A549 (cell line): ENCODE measurements around the gene SPEN. TPM values are rescaled to one million over a fixed set of nuclear protein-coding genes. Genes with fewer than 3 reads are reported as not detected.

Experiments
- ATAC-seq, 2 experiments: fragments of 200-7000 bp in 1 of 2; fragments of >200 bp in 1 of 2; cut with Nextera tagmentation in 1 of 2; cut with Tn5 transposase in 1 of 2; 3 replicates each; pipeline versions ENCODE4 v1.8.0 to v1.9.1; 2018 to 2020; ENCODE audit warnings: mild to moderate bottlenecking in 1 of 2, moderate library complexity in 1 of 2
- CTCF ChIA-PET: fragments of 300-600 bp; sonication (Branson Sonifier 250); formaldehyde crosslinking; extraction: SDS; loops from one replicate; lab custom pipeline; 2021; ENCODE audit warnings: antibody characterized with exemption, inconsistent platforms; lab: Yijun Ruan, JAX
- POLR2A ChIA-PET: fragments of 350-600 bp; formaldehyde crosslinking; extraction: SDS; loops from one replicate; lab custom pipeline; 2021; ENCODE audit warnings: antibody characterized with exemption, inconsistent platforms; lab: Yijun Ruan, JAX
- DNase-seq, 2 experiments: peaks; one replicate each; pipeline versions ENCODE4 v3.0.0 to v3.0.0-alpha.2; 2011 to 2016; ENCODE audit warnings: low read depth in 1 of 2, low spot score in 1 of 2
- FAIRE-seq: peaks from 2 replicates; lab custom pipeline; 2011; peaks lifted over from hg19 to GRCh38; lab: Jason Lieb, UNC
- H3K27ac ChIP-seq, 2 experiments: fragments of >200 bp; sonication (Bioruptor Twin); formaldehyde crosslinking; 3 replicates each; pipeline ENCODE4 v1.5.1; 2016 to 2017
- H3K4me1 ChIP-seq: fragments of >200 bp; sonication (Bioruptor Twin); formaldehyde crosslinking; 3 replicates; pipeline ENCODE4 v1.6.1; 2016
- H3K4me2 ChIP-seq: fragments of >200 bp; sonication (Bioruptor Twin); formaldehyde crosslinking; 3 replicates; pipeline ENCODE4 v1.6.1; 2016
- H3K4me3 ChIP-seq: fragments of >200 bp; sonication (Bioruptor Twin); formaldehyde crosslinking; 3 replicates; pipeline ENCODE4 v1.5.1; 2016
- H3K9me3 ChIP-seq: fragments of >200 bp; sonication (Bioruptor Twin); formaldehyde crosslinking; 3 replicates; pipeline ENCODE4 v1.6.1; 2016
- BCL3 ChIP-seq: fragments of >200 bp; sonication (Bioruptor Twin); formaldehyde crosslinking; IDR thresholded peaks from 3 replicates; pipeline ENCODE4 v1.6.1; 2016
- BHLHE40 ChIP-seq: IDR thresholded peaks from 2 replicates; pipeline ENCODE4 v1.6.1; 2012; ENCODE audit warnings: low read depth, low read length, inconsistent platforms
- CBX2 ChIP-seq: fragments of 200-600 bp; sonication (generic); IDR thresholded peaks from 2 replicates; pipeline ENCODE4 v1.6.1; 2016; ENCODE audit warnings: low read depth, mild to moderate bottlenecking, borderline replicate concordance
- CBX8 ChIP-seq: fragments of 200-600 bp; sonication (generic); IDR thresholded peaks from 2 replicates; pipeline ENCODE4 v1.6.1; 2016
- CEBPB ChIP-seq, 2 experiments: fragments of >200 bp in 1 of 2; sonication (Bioruptor Twin) in 1 of 2; formaldehyde crosslinking in 1 of 2; IDR thresholded peaks; 2 replicates each; pipeline ENCODE4 v1.6.1; 2012 to 2016
- CHD2 ChIP-seq: fragments of 150-350 bp; IDR thresholded peaks from 2 replicates; pipeline ENCODE4 v1.6.1; 2014; ENCODE audit warnings: low read length; ENCODE audit not compliant: partially characterized antibody
- CTCF ChIP-seq: fragments of >200 bp; sonication (Bioruptor Twin); formaldehyde crosslinking; IDR thresholded peaks from 3 replicates; pipeline ENCODE4 v1.5.1; 2016
- E2F6 ChIP-seq: IDR thresholded peaks from 2 replicates; pipeline ENCODE4 v1.6.1; 2012; ENCODE audit warnings: low read depth, borderline replicate concordance
- EHF ChIP-seq: fragments of 250-450 bp; sonication (Bioruptor Pico); IDR thresholded peaks from 2 replicates; pipeline ENCODE4 v1.5.0; 2020; ENCODE audit warnings: mild to moderate bottlenecking
- EHMT2 ChIP-seq: fragments of 200-600 bp; sonication (generic); IDR thresholded peaks from 2 replicates; pipeline ENCODE4 v1.6.1; 2016; ENCODE audit warnings: antibody characterized with exemption, low read depth, mild to moderate bottlenecking, moderate library complexity
- ELK1 ChIP-seq: fragments of 150-350 bp; IDR thresholded peaks from 2 replicates; pipeline ENCODE4 v1.6.1; 2014; ENCODE audit warnings: low read depth, mild to moderate bottlenecking, low read length
- FOSL2 ChIP-seq, 2 experiments: fragments of 450-650 bp in 1 of 2; fragments of >200 bp in 1 of 2; sonication (Bioruptor Twin) in 1 of 2; formaldehyde crosslinking; IDR thresholded peaks; 2 replicates each; pipeline versions ENCODE4 v1.5.0 to v1.6.1; 2016 to 2020; ENCODE audit warnings: mild to moderate bottlenecking in 1 of 2, moderate library complexity in 1 of 2
- FOXS1 ChIP-seq: fragments of 250-450 bp; sonication (Bioruptor Pico); IDR thresholded peaks from 2 replicates; pipeline ENCODE4 v1.5.0; 2020; ENCODE audit warnings: mild to moderate bottlenecking, moderate library complexity
- KDM1A ChIP-seq: fragments of 200-600 bp; sonication (generic); IDR thresholded peaks from 2 replicates; pipeline ENCODE4 v1.6.1; 2016; ENCODE audit warnings: low read depth, mild to moderate bottlenecking
- MAFK ChIP-seq: fragments of 450-650 bp; IDR thresholded peaks from 2 replicates; pipeline ENCODE4 v1.6.1; 2014; ENCODE audit not compliant: partially characterized antibody
- MAZ ChIP-seq: fragments of 150-350 bp; IDR thresholded peaks from 2 replicates; pipeline ENCODE4 v1.6.1; 2014; ENCODE audit warnings: antibody characterized with exemption, low read depth, low read length, borderline replicate concordance
- RFX5 ChIP-seq: fragments of 450-650 bp; IDR thresholded peaks from 2 replicates; pipeline ENCODE4 v1.7.1; 2014; ENCODE audit warnings: antibody characterized with exemption, mild to moderate bottlenecking, moderate library complexity
- RNF2 ChIP-seq: fragments of 200-600 bp; sonication (generic); IDR thresholded peaks from 2 replicates; pipeline ENCODE4 v1.6.1; 2016; ENCODE audit warnings: low read depth, mild to moderate bottlenecking, antibody characterized with exemption, moderate library complexity, borderline replicate concordance
- SMC3 ChIP-seq: fragments of >200 bp; sonication (Bioruptor Twin); formaldehyde crosslinking; IDR thresholded peaks from 3 replicates; pipeline ENCODE4 v1.6.1; 2018; ENCODE audit warnings: inconsistent platforms
- SREBF2 ChIP-seq: fragments of 450-650 bp; IDR thresholded peaks from 2 replicates; pipeline ENCODE4 v1.6.1; 2014; ENCODE audit warnings: mild to moderate bottlenecking, moderate library complexity
- TFCP2L1 ChIP-seq: fragments of 250-450 bp; sonication (Bioruptor Pico); IDR thresholded peaks from 2 replicates; pipeline ENCODE4 v1.5.0; 2021; ENCODE audit warnings: mild to moderate bottlenecking
- TP53 ChIP-seq: fragments of 250-450 bp; sonication (Bioruptor Pico); IDR thresholded peaks from 2 replicates; pipeline ENCODE4 v1.5.0; 2021; ENCODE audit warnings: mild to moderate bottlenecking, moderate library complexity
- USF2 ChIP-seq: fragments of 450-650 bp; IDR thresholded peaks from 2 replicates; pipeline ENCODE4 v1.6.1; 2014; ENCODE audit warnings: antibody characterized with exemption
- ZFP36 ChIP-seq: fragments of 450-650 bp; IDR thresholded peaks from 2 replicates; pipeline ENCODE4 v1.6.1; 2014; ENCODE audit warnings: borderline replicate concordance; ENCODE audit not compliant: partially characterized antibody
- ZSCAN20 ChIP-seq: fragments of 250-450 bp; sonication (Bioruptor Pico); IDR thresholded peaks from 2 replicates; pipeline ENCODE4 v1.8.0; 2022; ENCODE audit warnings: mild to moderate bottlenecking, moderate library complexity
- WGBS: methylation state at CpG from one replicate; pipeline ENCODE4 v1.1.6; 2017; ENCODE audit errors: missing lambda C conversion rate; 5-methylcytosine and 5-hydroxymethylcytosine counted together
- polyA plus RNA-seq, 4 experiments: library from polyadenylated mRNA; depleted of rRNA in 3 of 4; stranded (reverse); fragments of >200 nt; fragmentation: RNase III in 1 of 4; extraction: RNeasy Plus Mini Kit Qiagen cat#74134 plus additional on column Dnase treatment in 1 of 4; gene quantifications; 2 replicates in 3 of 4; 3 replicates in 1 of 4; pipeline ENCODE4 v1.2.3, GENCODE V29; 2011 to 2017

SPEN gene
- polyA plus RNA-seq, 2 of the 4 experiments (the other 2 are of a cell fraction) = 7.0 to 15.5 TPM

GRCh38 chr1:15940110-15941043 is 92.9 kb downstream of the SPEN start:
- no peak overlapping the region for H3K4me3 ChIP-seq
- FAIRE-seq (no peak), DNase-seq (no peak), ATAC-seq (no peak)
- POLR2A ChIA-PET = no interaction called here
- 93% methylated on average over 12 of the region's 13 CpGs for WGBS
- TF ChIP-seq MAFK = no peak
- no peak for TF ChIP-seq ELK1
- no peak for TF ChIP-seq EHF (CRISPR knock-in tag)
- TF ChIP-seq FOXS1 (CRISPR knock-in tag) = no peak
- no peak for TF ChIP-seq SREBF2
- no peak for TF ChIP-seq MAZ
- no peak for TF ChIP-seq SMC3
- no peak for TF ChIP-seq ZFP36
- TF ChIP-seq CHD2 = no peak
- TF ChIP-seq KDM1A = no peak
- TF ChIP-seq CTCF = no peak
- TF ChIP-seq FOSL2 (IDR thresholded peaks at IDR 0.05) = no peak
- no peak for TF ChIP-seq FOSL2 (CRISPR knock-in tag; IDR thresholded peaks at IDR 0.05)
- TF ChIP-seq CBX2 = no peak
- TF ChIP-seq TP53 (CRISPR knock-in tag) = no peak
- TF ChIP-seq CBX8 = no peak
- CTCF ChIA-PET = no interaction called here
- no peak overlapping the region; the same call in 2 of the 3 replicates for H3K4me2 ChIP-seq
- H3K4me1 ChIP-seq = peaks cover 20% of the 10 kb centered on the region
- no peaks in the 10 kb centered on the region for H3K9me3 ChIP-seq
- no peak overlapping the region for H3K27ac ChIP-seq

GRCh38 chr1:15941044-15941840 is 93.7 kb downstream of the SPEN start:
- Histone ChIP-seq H3K4me3 (no peak overlapping the region), H3K9me3 (no peaks in the 10 kb centered on the region), H3K27ac (no peak overlapping the region), H3K4me1 (peaks cover 20% of the 10 kb centered on the region), H3K4me2 (no peak overlapping the region)
- DNase-seq (no peak), ATAC-seq (no peak; a peak in 1 of 6 replicates), FAIRE-seq (no peak)
- TF ChIP-seq RNF2 = no peak
- TF ChIP-seq RFX5 = no peak
- TF ChIP-seq CEBPB (IDR thresholded peaks at IDR 0.05) = no peak
- no peak for TF ChIP-seq BCL3
- no peak for TF ChIP-seq EHMT2
- no peak for TF ChIP-seq BHLHE40
- no peak for TF ChIP-seq ZSCAN20
- TF ChIP-seq TFCP2L1 = no peak
- no peak for TF ChIP-seq EHF (CRISPR knock-in tag)
- TF ChIP-seq E2F6 = no peak
- no peak for TF ChIP-seq USF2
- WGBS = 96% methylated on average over 9 of the region's 13 CpGs
- ChIA-PET POLR2A (no interaction called here), CTCF (interaction anchor here (0.9 kb wide), 1 partner anchor 16 kb away, joined by 6 read pairs; no protein-coding TSS in a partner anchor)
